Tibial nerve (tissue), 4 donors: Measurements from ENCODE around the gene CHAC1. TPM values are rescaled to one million over a fixed set of nuclear protein-coding genes. Genes with fewer than 3 reads are reported as not detected.
"Not testable (repeated sequence)": the region's sequence is repeated elsewhere in the genome, so short reads cannot be mapped to it uniquely, and the experiment has no call there.

Experiments used
- DNase-seq, 2 donors: peaks; one replicate each; pipeline ENCODE4 v3.0.0-alpha.2; 2019; ENCODE audit warnings: low spot score in 2 of 2
- H3K27ac ChIP-seq, 4 donors: fragments of 200-600 bp; sonication (generic) in 3 of 4; one replicate each; pipeline ENCODE4 v1.5.1; 2017 to 2019; ENCODE audit warnings: mild to moderate bottlenecking in 1 of 4
- H3K27me3 ChIP-seq, 2 donors: fragments of 200-600 bp; sonication (generic) in 1 of 2; one replicate each; pipeline versions ENCODE4 v1.5.1 to v1.6.0; 2017 to 2019
- H3K36me3 ChIP-seq, 3 donors: fragments of 200-600 bp; sonication (generic); one replicate each; pipeline ENCODE4 v1.5.1; 2018 to 2019
- H3K4me1 ChIP-seq, 4 donors: fragments of 200-600 bp; sonication (generic) in 3 of 4; one replicate each; pipeline ENCODE4 v1.5.1; 2017 to 2019
- H3K4me3 ChIP-seq, 4 donors: fragments of 200-600 bp; sonication (generic) in 3 of 4; one replicate each; pipeline ENCODE4 v1.5.1; 2017 to 2019; ENCODE audit warnings: mild to moderate bottlenecking in 1 of 4, moderate library complexity in 1 of 4
- H3K9me3 ChIP-seq, 4 donors: fragments of 200-600 bp; sonication (generic) in 3 of 4; one replicate each; pipeline ENCODE4 v1.5.1; 2017 to 2019
- CTCF ChIP-seq, 5 experiments: fragments of 200-600 bp in 3 of 5; fragments of 450-650 bp in 2 of 5; sonication (generic) in 3 of 5; IDR thresholded peaks; one replicate each; pipeline ENCODE4 v1.5.1; 2016 to 2019; ENCODE audit warnings: antibody characterized with exemption in 5 of 5, mild to moderate bottlenecking in 3 of 5, moderate library complexity in 2 of 5
- EP300 ChIP-seq, 2 donors: sonication (generic); formaldehyde crosslinking; IDR thresholded peaks; one replicate each; pipeline ENCODE4 v1.6.1; 2017; ENCODE audit warnings: antibody characterized with exemption in 2 of 2, mild to moderate bottlenecking in 1 of 2
- POLR2A ChIP-seq, 2 donors: fragments of 450-650 bp; IDR thresholded peaks; one replicate each; pipeline ENCODE4 v1.6.1; 2017; ENCODE audit warnings: antibody characterized with exemption in 2 of 2, mild to moderate bottlenecking in 2 of 2, moderate library complexity in 2 of 2
- WGBS, 2 donors: methylation state at CpG; one replicate each; pipeline ENCODE4 v1.1.5; 2018; 5-methylcytosine and 5-hydroxymethylcytosine counted together
- total RNA-seq, 4 donors: library from RNA; depleted of rRNA; stranded (reverse); fragments of >200 nt; gene quantifications; one replicate each; pipeline ENCODE4 v1.1.0, GENCODE V29; 2016

CHAC1 gene
- total RNA-seq, 4 donors from 2014 or later = 2.7 TPM; not detected in 3

- no peak for TF ChIP-seq POLR2A (IDR thresholded peaks at IDR 0.05)
- no peak for TF ChIP-seq EP300 (IDR thresholded peaks at IDR 0.05)
- Histone ChIP-seq H3K9me3 (no peaks in the 10 kb centered on the region), H3K36me3 (no peaks in the 10 kb centered on the region), H3K4me1 (peaks cover 0 to 12% (median 3%) of the 10 kb centered on the region in 4 donors), H3K27ac (no peak overlapping the region), H3K4me3 (no peak overlapping the region), H3K27me3 (peaks cover 0 to 10% of the 10 kb centered on the region in 2 donors)
- 86 to 90% methylated on average over 6 of the region's 6 CpGs for WGBS, 2 donors
- no peak for DNase-seq
Observed at GRCh38 chr15:40958146-40958545, 4.9 kb downstream of the CHAC1 start.

GRCh38 chr15:40958723-40959122 is 5.5 kb downstream of the CHAC1 start:
- peaks cover 0 to 6% of the 10 kb centered on the region in 2 donors for H3K27me3 ChIP-seq
- no peak overlapping the region for H3K4me3 ChIP-seq
- H3K4me1 ChIP-seq = peaks cover 0 to 7% (median under 1%) of the 10 kb centered on the region in 4 donors
- TF ChIP-seq POLR2A (IDR thresholded peaks at IDR 0.05) = no peak
- TF ChIP-seq EP300 (IDR thresholded peaks at IDR 0.05) = no peak
- no peak for TF ChIP-seq CTCF (IDR thresholded peaks at IDR 0.05)
- DNase-seq = no peak
- H3K9me3 ChIP-seq = no peaks in the 10 kb centered on the region
- no peak overlapping the region for H3K27ac ChIP-seq
- no peaks in the 10 kb centered on the region for H3K36me3 ChIP-seq
- WGBS, 2 donors = 92 to 93% methylated on average over 7 to 8 of the region's 8 CpGs

- H3K36me3 ChIP-seq = no peaks in the 10 kb centered on the region
- no peaks in the 10 kb centered on the region for H3K9me3 ChIP-seq
- no peak overlapping the region for H3K4me3 ChIP-seq
- no peak for DNase-seq
- 60 to 70% methylated on average over 22 of the region's 22 CpGs for WGBS, 2 donors
- H3K4me1 ChIP-seq = no peaks in the 10 kb centered on the region
- TF ChIP-seq EP300 (IDR thresholded peaks at IDR 0.05) (no peak), POLR2A (IDR thresholded peaks at IDR 0.05) (no peak), CTCF (IDR thresholded peaks at IDR 0.05) (no peak)
- no peaks in the 10 kb centered on the region for H3K27me3 ChIP-seq
- H3K27ac ChIP-seq = no peak overlapping the region
Observed at GRCh38 chr15:40959331-40960141, 6.3 kb downstream of the CHAC1 start.

GRCh38 chr15:40960151-40960885 is 7.0 kb downstream of the CHAC1 start:
- TF ChIP-seq CTCF (IDR thresholded peaks at IDR 0.05) (no peak), POLR2A (IDR thresholded peaks at IDR 0.05) (no peak), EP300 (IDR thresholded peaks at IDR 0.05) (no peak)

DNA sequence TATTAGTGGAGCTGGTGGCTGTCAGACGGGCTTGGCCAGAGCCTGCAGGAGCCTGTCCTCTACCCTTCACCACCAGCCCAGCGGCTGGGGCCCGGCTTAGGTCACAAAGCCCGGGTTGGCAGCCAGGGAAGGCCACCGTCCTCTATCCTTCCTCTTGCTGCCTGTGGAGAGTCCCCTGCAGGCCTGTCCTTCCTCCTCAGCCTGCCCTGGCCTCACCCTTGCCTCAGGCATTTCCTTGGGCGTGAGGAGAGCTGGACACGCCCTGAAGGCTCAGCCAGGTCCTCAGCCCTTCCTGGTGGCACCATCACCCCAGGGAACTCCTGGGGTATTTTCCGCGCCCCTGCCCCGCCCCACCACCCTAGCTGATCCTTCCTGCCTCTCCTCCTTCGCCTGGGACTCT is 7.7 kb downstream of the CHAC1 start:
- DNase-seq = no peak
- no peaks in the 10 kb centered on the region for H3K36me3 ChIP-seq
- H3K27me3 ChIP-seq = no peaks in the 10 kb centered on the region
- H3K4me1 ChIP-seq = peaks cover 0 to under 1% (median 0%) of the 10 kb centered on the region in 4 donors
- H3K4me3 ChIP-seq = no peak overlapping the region
- H3K27ac ChIP-seq = no peak overlapping the region
- WGBS, 2 donors = 71 to 94% methylated on average over 6 to 11 of the region's 11 CpGs
- no peaks in the 10 kb centered on the region for H3K9me3 ChIP-seq
- TF ChIP-seq POLR2A (IDR thresholded peaks at IDR 0.05) (no peak), CTCF (IDR thresholded peaks at IDR 0.05) (no peak), EP300 (IDR thresholded peaks at IDR 0.05) (no peak)

More at GRCh38 chr15:40960151-40960885, 7.0 kb downstream of the CHAC1 start:
- DNase-seq = no peak
- Histone ChIP-seq H3K9me3 (no peaks in the 10 kb centered on the region), H3K4me1 (no peaks in the 10 kb centered on the region), H3K27ac (no peak overlapping the region), H3K4me3 (no peak overlapping the region), H3K27me3 (no peaks in the 10 kb centered on the region), H3K36me3 (no peaks in the 10 kb centered on the region)
- 86 to 87% methylated on average over 16 of the region's 16 CpGs for WGBS, 2 donors

- not testable (repeated sequence) for H3K36me3 ChIP-seq, H3K4me1 ChIP-seq, H3K9me3 ChIP-seq, DNase-seq, H3K4me3 ChIP-seq, H3K27me3 ChIP-seq, H3K27ac ChIP-seq
- 92 to 96% methylated on average over 21 to 23 of the region's 25 CpGs for WGBS, 2 donors
Observed at GRCh38 chr15:40961740-40962139, 8.5 kb downstream of the CHAC1 start.

DNA sequence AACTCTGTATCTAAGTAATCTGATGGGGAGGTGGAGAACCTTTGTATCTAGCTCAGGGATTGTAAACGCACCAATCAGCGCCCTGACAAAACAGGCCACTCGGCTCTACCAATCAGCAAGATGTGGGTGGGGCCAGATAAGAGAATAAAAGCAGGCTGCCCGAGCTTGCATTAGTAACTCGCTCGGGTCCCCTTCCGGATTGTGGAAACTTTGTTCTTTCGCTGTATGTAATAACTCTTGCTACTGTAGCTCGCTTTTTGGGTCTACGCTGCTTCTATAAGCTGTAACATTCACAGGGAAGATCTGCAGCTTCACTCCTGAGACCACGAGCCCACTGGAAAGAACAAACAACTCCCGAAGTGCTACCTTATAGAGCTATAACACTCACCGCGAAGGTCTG is 9.0 kb downstream of the CHAC1 start:
- H3K27me3 ChIP-seq, H3K4me1 ChIP-seq, DNase-seq, H3K27ac ChIP-seq, H3K36me3 ChIP-seq, H3K4me3 ChIP-seq, H3K9me3 ChIP-seq: not testable (repeated sequence)
- 94 to 96% methylated on average over 14 of the region's 14 CpGs for WGBS, 2 donors
